ENCODE data around the gene ACOX2. TPM values are rescaled to one million over a fixed set of nuclear protein-coding genes. Genes with fewer than 3 reads are reported as not detected.

The ACOX2 gene
- total RNA-seq, 1 donor from 2014 or later, result 7.6 TPM

GRCh38 chr3:58575971-58576652 lies 39.1 kb upstream of the ACOX2 start:
- no peak overlapping the region for H3K27ac Mint-ChIP-seq
- H2AFZ ChIP-seq (replicated peaks), result no peak overlapping the region

DNA sequence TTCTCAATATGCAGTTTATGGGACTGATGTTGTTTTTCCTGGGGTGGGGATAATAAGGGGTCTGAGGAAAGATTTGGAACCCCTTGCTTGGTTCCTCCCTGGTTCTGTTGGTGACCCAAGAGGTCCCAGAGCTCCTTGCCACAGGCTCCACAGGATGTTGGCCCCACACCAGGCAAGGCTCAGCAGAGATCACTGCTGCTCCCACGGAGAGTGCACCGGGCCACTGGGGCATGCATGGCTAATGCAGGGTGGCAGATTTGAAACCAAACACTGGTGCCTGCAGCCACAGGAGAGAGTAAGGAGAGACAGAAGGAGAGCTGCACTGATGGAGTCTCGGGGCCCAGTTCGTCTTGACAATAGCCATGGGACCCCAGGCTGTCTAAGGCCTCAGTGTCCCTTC lies 37.7 kb upstream of the ACOX2 start:
- H3K27ac Mint-ChIP-seq, result peak overlapping the region; percentile 33
- no peaks in the 10 kb centered on the region for H3K9me3 ChIP-seq (ENCODE audit: low read depth)

More at GRCh38 chr3:58575971-58576652, 39.1 kb upstream of the ACOX2 start:
- Histone ChIP-seq H3K9ac (no peak overlapping the region), H3K27ac (no peak overlapping the region), H3K9me3 (ENCODE audit: low read depth) (no peaks in the 10 kb centered on the region), H4K20me1 (ENCODE audit: low read depth) (no peaks in the 10 kb centered on the region), H3K4me2 (no peak overlapping the region), H3K36me3 (no peaks in the 10 kb centered on the region), H3K4me1 (peaks cover 45% of the 10 kb centered on the region), H3K79me2 (ENCODE audit: low read depth) (no peaks in the 10 kb centered on the region), H3K4me3 (no peak overlapping the region), H3K27me3 (peaks cover 6% of the 10 kb centered on the region), H3F3A (ENCODE audit: low read depth) (peaks cover 28% of the 10 kb centered on the region)
- Mint-ChIP-seq H3K4me3 (no peak overlapping the region), H3K4me1 (peaks cover 78% of the 10 kb centered on the region), H3K36me3 (peaks cover 5% of the 10 kb centered on the region), H3K9me3 (peaks cover 22% of the 10 kb centered on the region), H3K27me3 (ENCODE audit: insufficient read depth, low read depth) (peaks cover 28% of the 10 kb centered on the region)
- no peak for DNase-seq (ENCODE audit: low spot score)
- no peak for TF ChIP-seq CTCF (IDR thresholded peaks at IDR 0.05)
- no peak for TF ChIP-seq EZH2 (IDR thresholded peaks at IDR 0.05)
- TF ChIP-seq EZH2phosphoT487 (IDR thresholded peaks at IDR 0.05), result no peak

GRCh38 chr3:58574106-58574505 lies 37.1 kb upstream of the ACOX2 start:
- no peak overlapping the region for H3K9ac ChIP-seq
- H3K4me1 Mint-ChIP-seq, result peaks cover 69% of the 10 kb centered on the region
- peak overlapping the region; percentile 35 for H3K27ac Mint-ChIP-seq
- H4K20me1 ChIP-seq (ENCODE audit: low read depth), result no peaks in the 10 kb centered on the region
- H3K36me3 ChIP-seq, result no peaks in the 10 kb centered on the region
- no peak overlapping the region for H3K4me3 ChIP-seq
- no peak overlapping the region for H2AFZ ChIP-seq (replicated peaks)
- H3K27ac ChIP-seq, result no peak overlapping the region
- peaks cover 30% of the 10 kb centered on the region for H3K4me1 ChIP-seq
- peaks cover 3% of the 10 kb centered on the region for H3K36me3 Mint-ChIP-seq
- H3K27me3 ChIP-seq, result peaks cover 6% of the 10 kb centered on the region
- H3K9me3 ChIP-seq (ENCODE audit: low read depth), result no peaks in the 10 kb centered on the region
- peaks cover 13% of the 10 kb centered on the region for H3F3A ChIP-seq (ENCODE audit: low read depth)
- no peaks in the 10 kb centered on the region for H3K79me2 ChIP-seq (ENCODE audit: low read depth)
- H3K27me3 Mint-ChIP-seq (ENCODE audit: insufficient read depth, low read depth), result peaks cover 30% of the 10 kb centered on the region
- DNase-seq (ENCODE audit: low spot score), result no peak
- peak overlapping the region; percentile 20 for H3K4me3 Mint-ChIP-seq
- no peak for TF ChIP-seq CTCF (IDR thresholded peaks at IDR 0.05)
- H3K4me2 ChIP-seq, result peak overlapping the region; percentile 21
- H3K9me3 Mint-ChIP-seq, result peaks cover 24% of the 10 kb centered on the region

More for the DNA sequence above, 37.7 kb upstream of the ACOX2 start:
- no peaks in the 10 kb centered on the region for H4K20me1 ChIP-seq (ENCODE audit: low read depth)
- H3K4me3 ChIP-seq, result no peak overlapping the region
- peaks cover 31% of the 10 kb centered on the region for H3K4me1 ChIP-seq
- no peak overlapping the region for H3K4me3 Mint-ChIP-seq
- peaks cover 25% of the 10 kb centered on the region for H3K9me3 Mint-ChIP-seq
- no peaks in the 10 kb centered on the region for H3K36me3 ChIP-seq
- peaks cover 30% of the 10 kb centered on the region for H3K27me3 Mint-ChIP-seq (ENCODE audit: insufficient read depth, low read depth)
- DNase-seq (ENCODE audit: low spot score), result no peak
- TF ChIP-seq CTCF (IDR thresholded peaks at IDR 0.05), result no peak
- no peak for TF ChIP-seq EZH2phosphoT487 (IDR thresholded peaks at IDR 0.05)
- TF ChIP-seq EZH2 (IDR thresholded peaks at IDR 0.05), result no peak
- peaks cover 74% of the 10 kb centered on the region for H3K4me1 Mint-ChIP-seq
- no peak overlapping the region for H2AFZ ChIP-seq (replicated peaks)
- H3F3A ChIP-seq (ENCODE audit: low read depth), result peaks cover 14% of the 10 kb centered on the region
- H3K79me2 ChIP-seq (ENCODE audit: low read depth), result no peaks in the 10 kb centered on the region
- H3K9ac ChIP-seq, result no peak overlapping the region
- H3K27ac ChIP-seq, result no peak overlapping the region
- H3K36me3 Mint-ChIP-seq, result peaks cover 5% of the 10 kb centered on the region
- H3K4me2 ChIP-seq, result no peak overlapping the region
- H3K27me3 ChIP-seq, result peaks cover 6% of the 10 kb centered on the region
